SK-N-MC (cell line): ENCODE data around the gene MOB3C.

Source experiments
- EZH2 ChIP-seq: fragments of 200-600 bp; sonication (generic); IDR thresholded peaks from one replicate; pipeline ENCODE4 v1.6.1; 2017; ENCODE audit warnings: antibody characterized with exemption
- FOXP2 ChIP-seq: optimal IDR thresholded peaks from 2 replicates; pipeline ENCODE3; 2011; ENCODE audit warnings: mild to moderate bottlenecking, moderate library complexity; ENCODE audit not compliant: insufficient read depth; ENCODE audit errors: extremely low read length, control extremely low read depth
- POLR2AphosphoS5 ChIP-seq: IDR thresholded peaks from 2 replicates; pipeline ENCODE4 v1.6.1; 2012; ENCODE audit warnings: mild to moderate bottlenecking, low read depth, low read length, borderline replicate concordance

DNA sequence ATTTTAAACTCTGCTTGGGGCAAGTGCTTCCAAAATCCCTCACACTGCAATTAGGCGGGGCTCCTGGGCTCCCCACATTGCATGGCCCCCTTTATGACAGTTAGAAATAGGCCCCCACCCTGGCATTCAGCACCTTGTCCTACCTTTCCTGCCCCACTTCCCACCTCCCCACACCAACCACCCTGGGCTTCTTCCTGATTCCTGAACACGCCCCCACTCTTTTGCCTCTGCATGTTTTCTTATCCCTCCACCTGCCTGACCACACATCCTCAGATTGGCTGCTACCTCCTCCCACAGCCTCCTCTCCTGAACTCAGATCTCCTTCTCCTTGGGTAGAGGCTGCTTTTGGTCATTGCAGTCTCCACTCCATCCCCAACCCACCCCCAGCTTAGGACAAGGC, 1.5 kb downstream of the MOB3C start:
- TF ChIP-seq EZH2 (no peak), POLR2AphosphoS5 (no peak), FOXP2 (no peak)
